ENCODE measurements around the gene FPGS. TPM values are rescaled to one million over a fixed set of nuclear protein-coding genes. Genes with fewer than 3 reads are reported as not detected.

FPGS gene
- total RNA-seq, 2 donors from 2014 or later: 58.4 to 80.4 TPM

DNA sequence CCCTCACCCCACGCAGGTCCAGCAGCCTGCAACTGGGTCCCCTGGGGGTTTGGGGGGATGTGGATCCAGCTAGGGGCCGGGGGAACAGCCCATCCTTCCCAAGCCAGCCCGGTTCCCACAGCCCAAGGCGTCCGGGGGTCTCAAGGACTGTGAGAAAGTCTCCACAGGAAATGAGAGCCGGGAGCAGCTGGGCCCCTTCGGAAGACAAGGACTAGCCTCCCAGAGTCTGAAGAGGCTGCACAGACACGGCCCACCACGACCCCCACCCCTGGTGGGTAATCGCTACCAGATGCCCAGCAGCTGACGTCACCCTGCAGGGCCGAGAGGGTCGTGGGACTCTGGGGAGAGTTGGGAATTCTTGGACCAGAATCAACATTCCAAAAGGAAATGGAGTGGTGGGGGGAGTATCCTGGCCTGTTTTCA, 34.8 kb upstream of the FPGS start:
- DNase-seq (no peak), ATAC-seq (no peak)
- Histone ChIP-seq H3K27ac (peak overlapping the region in 3 of 4 donors; percentile 9 to 15 (median 12)), H3K4me3 (no peak overlapping the region), H3K9me3 (no peaks in the 10 kb centered on the region), H3K27me3 (no peaks in the 10 kb centered on the region), H3K36me3 (replicated peaks in 1 of 2; ENCODE audit: insufficient read depth in 1 of 2, low read depth in 2 of 2) (no peaks in the 10 kb centered on the region), H3K4me1 (peaks cover 15% of the 10 kb centered on the region)
- WGBS, 2 donors: 40 to 52% methylated on average over 13 of the region's 13 CpGs
- intact Hi-C loops (cut with DNase I): no loop called here
- TF ChIP-seq, protein P1, sequence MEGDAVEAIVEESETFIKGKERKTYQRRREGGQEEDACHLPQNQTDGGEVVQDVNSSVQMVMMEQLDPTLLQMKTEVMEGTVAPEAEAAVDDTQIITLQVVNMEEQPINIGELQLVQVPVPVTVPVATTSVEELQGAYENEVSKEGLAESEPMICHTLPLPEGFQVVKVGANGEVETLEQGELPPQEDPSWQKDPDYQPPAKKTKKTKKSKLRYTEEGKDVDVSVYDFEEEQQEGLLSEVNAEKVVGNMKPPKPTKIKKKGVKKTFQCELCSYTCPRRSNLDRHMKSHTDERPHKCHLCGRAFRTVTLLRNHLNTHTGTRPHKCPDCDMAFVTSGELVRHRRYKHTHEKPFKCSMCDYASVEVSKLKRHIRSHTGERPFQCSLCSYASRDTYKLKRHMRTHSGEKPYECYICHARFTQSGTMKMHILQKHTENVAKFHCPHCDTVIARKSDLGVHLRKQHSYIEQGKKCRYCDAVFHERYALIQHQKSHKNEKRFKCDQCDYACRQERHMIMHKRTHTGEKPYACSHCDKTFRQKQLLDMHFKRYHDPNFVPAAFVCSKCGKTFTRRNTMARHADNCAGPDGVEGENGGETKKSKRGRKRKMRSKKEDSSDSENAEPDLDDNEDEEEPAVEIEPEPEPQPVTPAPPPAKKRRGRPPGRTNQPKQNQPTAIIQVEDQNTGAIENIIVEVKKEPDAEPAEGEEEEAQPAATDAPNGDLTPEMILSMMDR (IDR thresholded peaks at IDR 0.05): no peak
- TF ChIP-seq POLR2A (IDR thresholded peaks at IDR 0.05): no peak

DNA sequence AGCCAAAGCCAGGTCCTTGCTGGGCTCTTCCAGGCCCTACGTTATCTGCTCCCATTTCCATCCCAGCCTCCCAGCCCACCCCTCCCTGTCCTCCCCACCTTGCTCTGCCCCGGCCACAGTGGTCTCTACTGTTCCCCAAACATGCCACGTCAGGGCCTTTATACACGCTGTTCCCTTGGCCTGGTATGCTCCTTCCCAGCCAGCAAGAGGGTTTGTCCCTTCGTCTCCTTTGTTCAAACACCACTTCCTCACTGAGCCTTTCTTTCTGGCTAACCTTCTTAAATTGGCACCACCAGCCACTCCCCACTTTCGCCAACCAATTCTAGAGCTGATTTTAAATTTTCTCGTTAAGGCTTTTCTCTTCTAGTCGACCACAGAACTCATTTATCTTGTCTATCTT, 34.0 kb upstream of the FPGS start:
- Histone ChIP-seq H3K27me3 (no peaks in the 10 kb centered on the region), H3K4me3 (no peak overlapping the region), H3K27ac (peak overlapping the region in 1 of 4 donors; percentile 2), H3K4me1 (peaks cover 15% of the 10 kb centered on the region), H3K9me3 (no peaks in the 10 kb centered on the region), H3K36me3 (replicated peaks in 1 of 2; ENCODE audit: insufficient read depth in 1 of 2, low read depth in 2 of 2) (no peaks in the 10 kb centered on the region)
- ATAC-seq: no peak
- TF ChIP-seq, protein P1 (IDR thresholded peaks at IDR 0.05): no peak
- no peak for TF ChIP-seq POLR2A (IDR thresholded peaks at IDR 0.05)
- 77 to 84% methylated on average over 8 of the region's 8 CpGs for WGBS, 2 donors
- intact Hi-C loops (cut with DNase I): no loop called here
- DNase-seq: no peak

DNA sequence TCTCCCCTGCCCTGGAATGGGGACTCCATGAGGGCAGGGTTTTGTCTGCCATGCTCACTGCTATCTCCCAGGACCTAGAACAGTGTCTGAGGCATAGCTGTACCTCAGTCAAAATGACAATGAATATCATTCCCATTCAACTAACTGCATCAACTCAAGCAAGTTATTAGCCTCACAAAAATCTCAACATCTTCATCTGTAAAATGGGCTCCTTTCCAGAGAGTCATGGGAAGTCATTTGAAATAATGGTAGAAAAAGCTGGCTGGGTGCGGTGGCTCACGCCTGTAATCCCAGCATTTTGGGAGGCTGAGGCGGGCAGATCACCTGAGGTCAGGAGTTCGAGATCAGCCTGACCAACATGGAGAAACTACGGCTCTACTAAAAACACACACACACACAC, 33.6 kb upstream of the FPGS start:
- no peak for ATAC-seq
- Histone ChIP-seq H3K36me3 (replicated peaks in 1 of 2; ENCODE audit: insufficient read depth in 1 of 2, low read depth in 2 of 2) (no peaks in the 10 kb centered on the region), H3K9me3 (no peaks in the 10 kb centered on the region), H3K4me3 (no peak overlapping the region), H3K4me1 (peaks cover 15% of the 10 kb centered on the region), H3K27me3 (no peaks in the 10 kb centered on the region), H3K27ac (peak overlapping the region in 1 of 4 donors; percentile 2)
- no peak for TF ChIP-seq POLR2A (IDR thresholded peaks at IDR 0.05)
- TF ChIP-seq, protein P1 (IDR thresholded peaks at IDR 0.05): no peak
- WGBS, 2 donors: 75 to 90% methylated on average over 5 of the region's 5 CpGs
- intact Hi-C loops (cut with DNase I): no loop called here
- DNase-seq: no peak

DNA sequence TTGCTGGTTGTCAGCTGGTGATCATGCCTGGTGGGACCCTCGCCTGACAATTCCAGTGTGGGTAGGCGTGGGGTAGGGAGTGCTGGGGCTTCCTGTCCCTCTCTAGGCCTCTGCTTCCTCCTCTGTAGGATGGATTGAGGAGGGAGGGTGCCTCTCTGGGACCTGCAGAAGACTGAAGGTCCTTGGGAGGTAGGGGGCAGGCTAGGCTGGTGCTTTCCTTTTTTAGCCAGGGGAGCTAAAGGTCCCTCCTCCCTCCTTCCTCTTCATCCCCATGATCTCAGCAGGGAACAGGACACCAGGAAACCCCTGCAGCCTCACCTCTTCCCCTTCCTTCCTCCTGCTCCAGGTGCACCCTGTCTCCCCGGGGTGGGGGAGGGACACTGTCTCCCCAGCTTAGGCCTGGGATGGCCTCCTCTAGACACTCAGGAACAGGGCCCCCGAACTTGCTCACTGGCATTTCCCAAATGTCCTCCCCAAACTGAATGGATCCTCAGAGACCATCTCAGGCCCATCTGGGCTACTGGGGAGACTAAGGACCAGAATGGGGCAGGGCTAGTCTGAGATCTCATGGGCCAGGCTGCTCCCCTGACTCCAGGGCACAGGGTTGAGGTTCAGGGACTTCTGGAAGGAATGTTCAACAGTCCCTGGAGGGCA, 32.6 kb upstream of the FPGS start:
- intact Hi-C loops (cut with DNase I): no loop called here
- no peaks in the 10 kb centered on the region for H3K27me3 ChIP-seq
- H3K9me3 ChIP-seq: no peaks in the 10 kb centered on the region
- 70 to 71% methylated on average over 4 of the region's 4 CpGs for WGBS, 2 donors
- ATAC-seq: no peak
- H3K27ac ChIP-seq: peak overlapping the region in 2 of 4 donors; percentile 67 to 75
- H3K4me3 ChIP-seq: no peak overlapping the region
- no peaks in the 10 kb centered on the region for H3K36me3 ChIP-seq (replicated peaks in 1 of 2; ENCODE audit: insufficient read depth in 1 of 2, low read depth in 2 of 2)
- TF ChIP-seq POLR2A (IDR thresholded peaks at IDR 0.05): no peak
- TF ChIP-seq, protein P1 (IDR thresholded peaks at IDR 0.05): no peak
- peaks cover 15% of the 10 kb centered on the region for H3K4me1 ChIP-seq
- DNase-seq: no peak

DNA sequence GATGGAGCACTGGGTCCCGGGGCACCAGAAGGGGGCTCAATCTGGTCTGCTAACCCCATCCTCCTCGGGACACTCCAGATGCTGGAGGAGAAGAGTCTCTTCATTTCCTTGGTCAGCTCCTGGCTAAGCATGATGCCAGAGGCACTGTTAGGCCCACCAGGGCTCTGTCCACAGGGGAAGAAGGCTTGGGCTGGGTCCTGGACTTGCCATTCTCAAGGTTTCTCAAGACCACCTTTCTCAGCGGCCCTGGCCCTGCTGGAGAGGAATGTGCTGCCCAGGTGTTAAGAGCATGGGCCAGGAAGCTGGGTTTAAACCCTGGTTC, 32.1 kb upstream of the FPGS start:
- Histone ChIP-seq H3K9me3 (no peaks in the 10 kb centered on the region), H3K4me1 (peaks cover 15% of the 10 kb centered on the region), H3K27ac (peak overlapping the region in 3 of 4 donors; percentile 30 to 75 (median 67)), H3K4me3 (no peak overlapping the region), H3K27me3 (no peaks in the 10 kb centered on the region), H3K36me3 (replicated peaks in 1 of 2; ENCODE audit: insufficient read depth in 1 of 2, low read depth in 2 of 2) (no peaks in the 10 kb centered on the region)
- no peak for DNase-seq
- intact Hi-C loops (cut with DNase I): no loop called here
- WGBS, 2 donors: 72 to 90% methylated on average over 2 to 3 of the region's 3 CpGs
- TF ChIP-seq POLR2A (IDR thresholded peaks at IDR 0.05): no peak
- TF ChIP-seq, protein P1 (IDR thresholded peaks at IDR 0.05): no peak
- no peak for ATAC-seq

All from body of pancreas (tissue), 4 donors.